Ecto neural progenitor cell (in vitro differentiated cells): Measurements from ENCODE around the gene EIF1AX.
A peak's percentile ranks its signal among the peaks of the same experiment; 100 is the strongest.
"Not testable (repeated sequence)": the region's sequence is repeated elsewhere in the genome, so short reads cannot be mapped to it uniquely, and the experiment has no call there.

Experiments
- DNase-seq: peaks from one replicate; pipeline ENCODE4 v3.0.0-alpha.2; 2018; ENCODE audit warnings: low spot score

The EIF1AX gene

GRCh38 chrX:20126833-20127232, 14.8 kb downstream of the EIF1AX start:
- DNase-seq = not testable (repeated sequence)

GRCh38 chrX:20124964-20125363, 16.7 kb downstream of the EIF1AX start:
- DNase-seq = no peak

- no peak for DNase-seq
Measured at GRCh38 chrX:20118065-20118824, 23.4 kb downstream of the EIF1AX start.

GRCh38 chrX:20116577-20117240, 24.9 kb downstream of the EIF1AX start, which contains the start of gene MAP7D2:
Gene MAP7D2, minus strand, starts transcription at chrX:20116907. Its CDS starts 28 bp downstream, at chrX:20116879.
- peak; percentile 51 for DNase-seq

- DNase-seq = no peak
Measured at GRCh38 chrX:20116087-20116576, 25.5 kb downstream of the EIF1AX start.

- no peak for DNase-seq
Measured at GRCh38 chrX:20112022-20112774, 29.4 kb downstream of the EIF1AX start.

GRCh38 chrX:20111271-20111670, 30.4 kb downstream of the EIF1AX start:
- DNase-seq = no peak

GRCh38 chrX:20101934-20102581, 39.6 kb downstream of the EIF1AX start:
- DNase-seq = no peak

- DNase-seq = no peak
Measured at GRCh38 chrX:20091499-20091898, 50.1 kb downstream of the EIF1AX start.

GRCh38 chrX:20089845-20090244, 51.8 kb downstream of the EIF1AX start:
- DNase-seq = no peak

GRCh38 chrX:20080277-20080676, 61.4 kb downstream of the EIF1AX start:
- DNase-seq = no peak
